SHP77 (cell line): ENCODE data around the gene FAM229B.

Experiments used
- DNase-seq, 2 experiments: peaks; one replicate each; lab custom pipeline; 2025; lab: John Stamatoyannopoulos, UW

FAM229B gene

DNA sequence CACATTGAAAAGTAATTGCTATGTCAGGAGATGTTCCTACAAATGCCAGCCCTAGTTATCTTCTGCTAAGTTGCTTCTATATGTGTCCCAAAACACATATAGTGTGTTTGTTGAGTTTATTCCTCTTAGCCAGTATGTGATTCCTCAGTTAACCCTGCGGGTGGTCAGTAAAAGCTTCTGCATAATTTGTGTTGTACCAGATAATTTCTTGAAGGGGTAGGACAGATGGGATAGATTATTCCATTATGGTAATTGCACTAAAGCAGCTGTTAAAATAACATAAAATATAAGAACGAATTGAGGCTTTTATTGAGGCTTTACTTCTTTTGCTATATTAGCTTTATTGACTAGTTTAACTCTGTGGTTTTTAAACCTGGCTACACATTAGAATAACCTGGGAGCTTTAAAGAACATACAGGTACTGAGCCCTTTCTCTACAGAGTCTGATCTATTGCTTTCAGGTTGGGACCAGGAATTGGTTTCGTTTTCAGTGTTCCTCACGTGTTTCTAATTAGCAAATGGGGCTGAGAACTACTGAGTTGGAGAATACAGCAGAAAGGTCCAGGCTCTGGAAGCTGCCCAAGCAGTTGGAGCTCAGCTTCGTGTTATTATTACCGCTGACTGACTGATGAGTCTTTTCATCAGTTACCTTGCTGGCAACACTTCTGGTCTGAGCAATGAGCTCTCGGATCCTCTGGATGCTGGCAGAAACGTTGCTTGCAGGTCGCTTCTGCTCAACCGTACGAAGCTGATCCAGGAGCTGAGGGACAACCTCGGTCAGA, 56.9 kb downstream of the FAM229B start:
- DNase-seq = no peak

- DNase-seq = no peak
Observed at GRCh38 chr6:112145080-112145573, 57.7 kb downstream of the FAM229B start.

DNA sequence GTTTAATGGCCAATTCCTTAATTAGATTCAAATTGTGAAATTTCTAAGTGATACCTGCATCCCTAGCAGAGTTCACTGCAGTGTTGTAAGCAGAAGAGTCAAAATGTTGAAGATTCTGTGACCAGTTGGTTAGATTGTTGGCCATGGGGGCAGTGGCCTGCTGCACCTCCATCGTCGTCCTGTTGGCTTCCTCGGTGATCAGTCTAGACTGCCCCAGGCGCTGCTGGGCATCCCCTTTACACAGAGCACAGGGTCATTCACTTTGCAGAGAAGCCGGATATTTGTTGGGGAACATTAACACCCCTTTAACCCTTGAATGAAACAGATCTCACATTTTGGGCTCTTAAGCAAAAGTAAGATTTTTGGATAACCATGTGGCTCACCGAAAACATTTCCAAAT, 60.7 kb downstream of the FAM229B start:
- DNase-seq = no peak

GRCh38 chr6:112149236-112149635, 61.8 kb downstream of the FAM229B start:
- DNase-seq = no peak

DNA sequence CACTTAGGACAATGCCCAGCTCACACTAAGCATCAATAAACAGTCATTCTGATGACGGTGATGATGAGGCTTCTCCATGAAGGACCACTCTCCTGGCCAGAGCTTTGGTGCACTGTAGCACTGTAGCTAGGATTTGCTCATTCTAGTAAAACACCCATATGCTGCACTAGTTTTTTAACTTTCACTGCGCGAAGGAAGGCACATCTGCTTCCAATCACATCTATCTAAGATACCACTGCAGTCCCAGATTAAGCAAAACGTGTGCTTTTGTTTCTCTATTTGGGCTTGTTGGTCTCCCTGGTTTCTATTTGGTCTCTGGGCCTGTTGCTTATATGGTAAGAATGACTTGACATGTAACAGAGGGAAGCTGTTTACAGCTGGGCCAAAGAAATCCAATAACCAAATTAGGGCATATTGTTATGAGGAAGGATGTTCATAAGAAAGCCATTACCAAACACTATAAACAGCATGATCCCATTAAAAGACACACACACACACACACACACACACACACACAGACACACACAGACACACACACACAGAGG, 62.4 kb downstream of the FAM229B start:
- DNase-seq = no peak

- no peak for DNase-seq
Observed at GRCh38 chr6:112150363-112150762, 63.0 kb downstream of the FAM229B start.
